Measurements from ENCODE around the gene CHD5. TPM values are rescaled to one million over a fixed set of nuclear protein-coding genes. Genes with fewer than 3 reads are reported as not detected.

Gene CHD5
- total RNA-seq, 4 donors from 2014 or later, result 5.5 to 16.9 (median 12.0) TPM

GRCh38 chr1:6165441-6165985 is 14.6 kb downstream of the CHD5 start:
- Histone ChIP-seq H3K9me3 (no peaks in the 10 kb centered on the region), H3K27me3 (peaks cover 0 to 74% (median 3%) of the 10 kb centered on the region in 4 donors), H3K4me3 (no peak overlapping the region), H3K4me1 (peaks cover 0 to 4% (median under 1%) of the 10 kb centered on the region in 4 donors), H3K36me3 (no peaks in the 10 kb centered on the region), H3K27ac (replicated peaks in 1 of 4) (no peak overlapping the region)
- TF ChIP-seq CTCF (IDR thresholded peaks at IDR 0.05) (no peak), POLR2A (IDR thresholded peaks at IDR 0.05; ENCODE audit: low read depth) (no peak), POLR2AphosphoS5 (IDR thresholded peaks at IDR 0.05) (no peak), EP300 (IDR thresholded peaks at IDR 0.05) (no peak)
- DNase-seq (ENCODE audit: extremely low spot score), result no peak
- intact Hi-C loops (cut with DNase I), result no loop called here
- 88% methylated on average over 6 of the region's 12 CpGs for WGBS

- Histone ChIP-seq H3K27me3 (peaks cover 0 to 72% (median under 1%) of the 10 kb centered on the region in 4 donors), H3K9me3 (no peaks in the 10 kb centered on the region), H3K4me1 (no peaks in the 10 kb centered on the region), H3K4me3 (no peak overlapping the region), H3K27ac (replicated peaks in 1 of 4) (no peak overlapping the region), H3K36me3 (no peaks in the 10 kb centered on the region)
- WGBS, result 82% methylated on average over 6 of the region's 7 CpGs
- no peak for DNase-seq (ENCODE audit: extremely low spot score)
- intact Hi-C loops (cut with DNase I), result no loop called here
- TF ChIP-seq POLR2A (IDR thresholded peaks at IDR 0.05; ENCODE audit: low read depth) (no peak), POLR2AphosphoS5 (IDR thresholded peaks at IDR 0.05) (no peak), EP300 (IDR thresholded peaks at IDR 0.05) (no peak), CTCF (IDR thresholded peaks at IDR 0.05) (no peak)
These were observed 15.1 kb downstream of the CHD5 start for GRCh38 chr1:6165027-6165426.

- Histone ChIP-seq H3K27me3 (peaks cover 0 to 72% (median 0%) of the 10 kb centered on the region in 4 donors), H3K4me3 (no peak overlapping the region), H3K27ac (replicated peaks in 1 of 4) (no peak overlapping the region), H3K36me3 (no peaks in the 10 kb centered on the region), H3K4me1 (no peaks in the 10 kb centered on the region), H3K9me3 (no peaks in the 10 kb centered on the region)
- DNase-seq (ENCODE audit: extremely low spot score), result no peak
- 68% methylated on average over 19 of the region's 19 CpGs for WGBS
- intact Hi-C loops (cut with DNase I), result no loop called here
- no peak for TF ChIP-seq CTCF (IDR thresholded peaks at IDR 0.05)
- no peak for TF ChIP-seq POLR2A (IDR thresholded peaks at IDR 0.05; ENCODE audit: low read depth)
- no peak for TF ChIP-seq EP300 (IDR thresholded peaks at IDR 0.05)
- no peak for TF ChIP-seq POLR2AphosphoS5 (IDR thresholded peaks at IDR 0.05)
These were observed 16.0 kb downstream of the CHD5 start for GRCh38 chr1:6163973-6164617.

- Histone ChIP-seq H3K27ac (replicated peaks in 1 of 4) (no peak overlapping the region), H3K4me1 (no peaks in the 10 kb centered on the region), H3K9me3 (no peaks in the 10 kb centered on the region), H3K36me3 (no peaks in the 10 kb centered on the region), H3K4me3 (no peak overlapping the region), H3K27me3 (peaks cover 0 to 71% (median 0%) of the 10 kb centered on the region in 4 donors)
- DNase-seq (ENCODE audit: extremely low spot score), result no peak
- WGBS, result 92% methylated on average over 15 of the region's 15 CpGs
- intact Hi-C loops (cut with DNase I), result no loop called here
- TF ChIP-seq EP300 (IDR thresholded peaks at IDR 0.05) (no peak), POLR2AphosphoS5 (IDR thresholded peaks at IDR 0.05) (no peak), POLR2A (IDR thresholded peaks at IDR 0.05; ENCODE audit: low read depth) (no peak), CTCF (IDR thresholded peaks at IDR 0.05) (no peak)
These were observed 16.7 kb downstream of the CHD5 start for GRCh38 chr1:6163191-6163972.

All from esophagus muscularis mucosa (tissue), 4 donors.